GM19324 (cell line): ENCODE measurements around the gene SV2C.
"Not testable (repeated sequence)": the region's sequence is repeated elsewhere in the genome, so short reads cannot be mapped to it uniquely, and the experiment has no call there.

Experiments used
- ATAC-seq: cut with Tn5 transposase; IDR thresholded peaks from one replicate; pipeline ENCODE4 v1.9.1; 2021; ENCODE audit warnings: mild to moderate bottlenecking, moderate library complexity; ENCODE audit not compliant: unreplicated experiment, low FRiP score

SV2C gene

GRCh38 chr5:76292620-76293322 is 209.6 kb downstream of the SV2C start:
- peak; percentile 54 for ATAC-seq

GRCh38 chr5:76294573-76294972 is 211.4 kb downstream of the SV2C start:
- ATAC-seq, result no peak

GRCh38 chr5:76298852-76299251 is 215.7 kb downstream of the SV2C start:
- ATAC-seq, result no peak

- no peak for ATAC-seq
Observed at GRCh38 chr5:76299592-76299991, 216.4 kb downstream of the SV2C start.

- ATAC-seq, result not testable (repeated sequence)
Observed at GRCh38 chr5:76301932-76302331, 218.7 kb downstream of the SV2C start.

- ATAC-seq, result not testable (repeated sequence)
Observed at GRCh38 chr5:76302661-76303060, 219.5 kb downstream of the SV2C start.

- peak; percentile 40 for ATAC-seq
Observed at GRCh38 chr5:76303921-76304320, 220.7 kb downstream of the SV2C start.

GRCh38 chr5:76305269-76305668 is 222.1 kb downstream of the SV2C start:
- no peak for ATAC-seq

GRCh38 chr5:76305775-76306174 is 222.6 kb downstream of the SV2C start:
- ATAC-seq, result no peak

- no peak for ATAC-seq
Observed at GRCh38 chr5:76310208-76310607, 227.0 kb downstream of the SV2C start.

- ATAC-seq, result no peak
Observed at GRCh38 chr5:76312783-76313182, 229.6 kb downstream of the SV2C start.

GRCh38 chr5:76314643-76315042 is 231.5 kb downstream of the SV2C start:
- no peak for ATAC-seq

GRCh38 chr5:76319673-76320072 is 236.5 kb downstream of the SV2C start:
- no peak for ATAC-seq

GRCh38 chr5:76323494-76323893 is 240.3 kb downstream of the SV2C start:
- not testable (repeated sequence) for ATAC-seq

- no peak for ATAC-seq
Observed at GRCh38 chr5:76325326-76325725, 242.1 kb downstream of the SV2C start.

GRCh38 chr5:76325876-76326491 is 242.8 kb downstream of the SV2C start:
- ATAC-seq, result no peak

- no peak for ATAC-seq
Observed at GRCh38 chr5:76326577-76327302, 243.6 kb downstream of the SV2C start.

- ATAC-seq, result no peak
Observed at GRCh38 chr5:76329346-76329745, 246.2 kb downstream of the SV2C start.

GRCh38 chr5:76331126-76331525 is 247.9 kb downstream of the SV2C start:
- no peak for ATAC-seq

- ATAC-seq, result no peak
Observed at GRCh38 chr5:76332102-76332501, 248.9 kb downstream of the SV2C start.

GRCh38 chr5:76332611-76333205 is 249.5 kb downstream of the SV2C start:
- ATAC-seq, result no peak
